Measurements from ENCODE around the gene ZNF865. TPM values are rescaled to one million over a fixed set of nuclear protein-coding genes. Genes with fewer than 3 reads are reported as not detected.

Gene ZNF865
- total RNA-seq, 1 experiment from 2014 or later = 12.2 TPM

DNA sequence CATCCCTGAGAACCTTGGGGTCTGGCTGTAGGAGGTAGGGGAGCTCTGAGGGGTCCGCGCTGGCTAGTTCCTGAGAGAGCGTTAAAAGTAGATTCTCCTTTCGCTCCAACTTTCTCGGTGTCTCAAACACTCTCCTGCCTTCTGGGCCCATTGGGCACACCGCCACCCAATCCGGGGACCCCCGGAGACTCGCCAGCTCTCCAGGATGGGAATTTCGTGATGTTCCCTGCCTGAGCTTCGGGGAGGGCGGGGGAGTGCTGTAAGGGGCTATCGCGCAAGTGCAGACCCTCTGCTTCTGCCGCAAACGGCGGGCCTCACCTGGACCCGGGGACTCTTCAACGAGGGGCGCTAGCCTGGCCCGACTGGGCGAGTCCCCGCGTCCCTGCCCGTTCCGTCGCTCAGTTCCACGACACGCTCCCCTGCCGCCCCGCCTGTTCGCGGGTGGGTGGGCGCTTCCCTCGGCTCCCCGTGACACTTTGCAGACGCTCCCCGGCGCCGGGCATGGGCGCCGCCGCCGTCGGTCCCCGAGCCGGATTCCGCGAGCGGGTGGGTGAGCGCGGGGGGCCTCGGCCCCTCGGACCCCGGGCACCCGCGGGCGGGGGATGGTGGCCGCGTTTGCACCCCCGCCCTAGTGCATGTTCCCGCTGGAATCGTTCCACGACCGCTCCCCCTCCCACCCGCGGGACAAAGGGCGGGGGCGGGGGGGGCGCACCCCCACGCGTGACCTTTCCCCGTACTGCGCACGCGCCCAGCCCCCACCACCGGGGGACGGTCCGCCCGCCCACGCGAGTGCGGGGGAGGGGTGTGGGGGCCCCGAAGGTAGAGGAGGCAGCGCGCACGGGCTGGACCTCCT, 42.5 kb downstream of the ZNF865 start, which contains the start of gene CCDC106:
Gene CCDC106, plus strand, starts transcription at position 481 of the 853 bp plus-strand sequence. CDS start 835 bp downstream, outside the sequence.
- Mint-ChIP-seq H3K27ac (ENCODE audit: low read depth, unreplicated experiment) (no peak within 1 kb of the TSS), H3K9me3 (ENCODE audit: unreplicated experiment) (no peaks in the 10 kb centered on the region), H3K36me3 (ENCODE audit: insufficient read depth, unreplicated experiment) (peaks cover 48% of the 10 kb centered on the region), H3K4me3 (ENCODE audit: unreplicated experiment) (peak within 1 kb of the TSS; percentile 60), H3K4me1 (ENCODE audit: insufficient read depth, unreplicated experiment) (peaks cover 12% of the 10 kb centered on the region), H3K27me3 (ENCODE audit: insufficient read depth, unreplicated experiment) (no peaks in the 10 kb centered on the region)
- no peak for DNase-seq (ENCODE audit: unreplicated experiment)
- no TSS peak for BruUV-seq (replicated peaks)
- CTCF ChIA-PET = interaction anchor here (0.6 to 3.6 kb wide), 7 partner anchors 9 to 1111 kb away, joined by 3 to 25 read pairs (median 4); no protein-coding TSS in a partner anchor
- TF ChIP-seq, protein P1, sequence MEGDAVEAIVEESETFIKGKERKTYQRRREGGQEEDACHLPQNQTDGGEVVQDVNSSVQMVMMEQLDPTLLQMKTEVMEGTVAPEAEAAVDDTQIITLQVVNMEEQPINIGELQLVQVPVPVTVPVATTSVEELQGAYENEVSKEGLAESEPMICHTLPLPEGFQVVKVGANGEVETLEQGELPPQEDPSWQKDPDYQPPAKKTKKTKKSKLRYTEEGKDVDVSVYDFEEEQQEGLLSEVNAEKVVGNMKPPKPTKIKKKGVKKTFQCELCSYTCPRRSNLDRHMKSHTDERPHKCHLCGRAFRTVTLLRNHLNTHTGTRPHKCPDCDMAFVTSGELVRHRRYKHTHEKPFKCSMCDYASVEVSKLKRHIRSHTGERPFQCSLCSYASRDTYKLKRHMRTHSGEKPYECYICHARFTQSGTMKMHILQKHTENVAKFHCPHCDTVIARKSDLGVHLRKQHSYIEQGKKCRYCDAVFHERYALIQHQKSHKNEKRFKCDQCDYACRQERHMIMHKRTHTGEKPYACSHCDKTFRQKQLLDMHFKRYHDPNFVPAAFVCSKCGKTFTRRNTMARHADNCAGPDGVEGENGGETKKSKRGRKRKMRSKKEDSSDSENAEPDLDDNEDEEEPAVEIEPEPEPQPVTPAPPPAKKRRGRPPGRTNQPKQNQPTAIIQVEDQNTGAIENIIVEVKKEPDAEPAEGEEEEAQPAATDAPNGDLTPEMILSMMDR (IDR thresholded peaks at IDR 0.05; ENCODE audit: unreplicated experiment) = no peak
- POLR2A ChIA-PET = interaction anchor here (0.6 to 1.8 kb wide), 9 partner anchors 9 to 1459 kb away, joined by 3 to 7 read pairs (median 3); partner anchors contain the start of genes MBOAT7 and UBE2S
- intact Hi-C loops (cut with micrococcal nuclease) = no loop called here

DNA sequence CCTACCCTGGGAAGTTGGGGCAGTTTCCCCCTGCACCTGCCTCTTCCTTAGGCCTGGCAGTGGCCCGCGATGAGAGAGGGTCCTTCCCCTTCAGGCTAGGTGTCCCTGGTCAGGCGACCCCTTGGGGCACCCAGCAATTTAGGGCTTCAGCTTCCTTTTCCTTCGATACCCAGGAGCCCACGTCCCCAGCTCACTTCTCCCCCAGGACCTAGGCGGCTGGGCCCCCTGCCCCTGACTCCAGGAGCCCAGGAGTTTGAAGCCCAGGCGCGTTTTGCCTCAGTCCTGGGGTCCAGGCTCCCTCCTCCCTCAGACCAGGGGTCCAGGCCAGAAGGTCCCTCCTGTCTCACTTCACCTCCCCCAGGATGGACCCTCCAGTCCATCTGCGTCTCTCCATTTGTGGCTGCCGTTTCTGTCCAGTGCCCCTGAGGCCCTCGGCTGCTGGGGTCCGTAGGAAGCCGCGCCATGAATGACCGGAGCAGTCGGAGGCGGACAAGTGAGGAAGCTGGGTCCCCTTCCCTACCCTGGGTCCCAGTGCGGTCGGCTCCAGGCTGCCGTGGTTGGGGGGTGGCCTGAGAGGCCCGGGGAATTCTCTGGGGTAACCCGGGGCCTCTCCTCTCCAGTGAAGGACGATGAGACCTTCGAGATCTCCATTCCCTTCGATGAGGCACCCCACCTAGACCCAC, 43.3 kb downstream of the ZNF865 start:
- H3K27me3 Mint-ChIP-seq (ENCODE audit: insufficient read depth, unreplicated experiment) = no peaks in the 10 kb centered on the region
- ChIA-PET CTCF (interaction anchor here (0.6 to 1.3 kb wide), 7 partner anchors 10 to 1178 kb away, joined by 3 to 5 read pairs (median 4); no protein-coding TSS in a partner anchor), POLR2A (interaction anchor here (0.9 to 1.1 kb wide), 2 partner anchors 13 to 27 kb away, joined by 3 read pairs; no protein-coding TSS in a partner anchor)
- no TSS peak for BruUV-seq (replicated peaks)
- TF ChIP-seq, protein P1 (IDR thresholded peaks at IDR 0.05; ENCODE audit: unreplicated experiment) = no peak
- H3K4me1 Mint-ChIP-seq (ENCODE audit: insufficient read depth, unreplicated experiment) = peaks cover 5% of the 10 kb centered on the region
- H3K9me3 Mint-ChIP-seq (ENCODE audit: unreplicated experiment) = no peaks in the 10 kb centered on the region
- H3K27ac Mint-ChIP-seq (ENCODE audit: low read depth, unreplicated experiment) = no peak overlapping the region
- peak overlapping the region; percentile 60 for H3K4me3 Mint-ChIP-seq (ENCODE audit: unreplicated experiment)
- intact Hi-C loops (cut with micrococcal nuclease) = no loop called here
- H3K36me3 Mint-ChIP-seq (ENCODE audit: insufficient read depth, unreplicated experiment) = peaks cover 43% of the 10 kb centered on the region
- no peak for DNase-seq (ENCODE audit: unreplicated experiment)

DNA sequence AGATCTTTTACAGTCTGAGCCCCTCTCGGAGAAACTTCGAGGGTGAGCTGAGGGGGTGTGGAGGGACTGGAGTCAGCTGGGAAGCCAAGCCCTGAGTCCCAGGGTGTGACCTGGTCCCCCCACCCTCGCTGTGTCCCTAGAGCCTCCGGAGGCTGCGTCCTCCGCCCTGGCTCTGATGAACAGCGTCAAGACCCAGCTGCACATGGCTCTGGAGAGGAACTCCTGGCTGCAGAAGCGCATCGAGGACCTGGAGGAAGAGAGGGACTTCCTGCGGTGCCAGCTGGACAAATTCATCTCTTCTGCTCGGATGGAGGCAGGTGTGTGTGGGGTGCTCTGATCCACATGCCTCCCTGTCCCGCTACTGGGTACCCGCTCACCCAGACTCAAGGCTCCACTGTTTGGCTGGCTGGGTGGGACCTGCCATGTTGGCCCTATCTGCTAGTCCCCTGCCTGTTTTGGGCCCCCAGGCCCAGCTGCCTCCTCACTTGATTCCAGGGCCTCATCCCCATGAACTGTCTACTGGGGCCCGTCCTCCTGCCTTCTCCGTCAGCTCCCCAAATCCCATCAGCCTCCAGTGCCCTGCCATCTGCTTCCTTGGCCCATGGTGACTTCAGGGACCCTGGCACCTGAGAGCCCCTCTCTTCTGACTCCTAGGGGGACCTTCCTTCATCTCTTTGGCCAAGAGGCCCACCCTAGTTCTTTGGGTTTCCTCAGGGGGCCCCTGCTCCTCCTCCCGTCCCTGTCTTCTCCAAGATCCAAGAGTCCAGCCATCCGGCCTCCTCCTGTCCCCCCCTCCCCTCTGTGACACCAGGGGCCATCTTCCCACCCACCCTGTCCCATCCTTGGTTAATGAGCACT, 44.0 kb downstream of the ZNF865 start:
- no peaks in the 10 kb centered on the region for H3K9me3 Mint-ChIP-seq (ENCODE audit: unreplicated experiment)
- no TSS peak for BruUV-seq (replicated peaks)
- H3K4me3 Mint-ChIP-seq (ENCODE audit: unreplicated experiment) = peak overlapping the region; percentile 40
- intact Hi-C loops (cut with micrococcal nuclease) = no loop called here
- DNase-seq (ENCODE audit: unreplicated experiment) = no peak
- TF ChIP-seq, protein P1 (IDR thresholded peaks at IDR 0.05; ENCODE audit: unreplicated experiment) = no peak
- ChIA-PET POLR2A (interaction anchor here (0.9 kb wide), 1 partner anchor 14 kb away, joined by 3 read pairs; no protein-coding TSS in a partner anchor), CTCF (interaction anchor here (0.6 to 1.3 kb wide), 6 partner anchors 16 to 1179 kb away, joined by 3 to 5 read pairs (median 4); no protein-coding TSS in a partner anchor)
- no peaks in the 10 kb centered on the region for H3K27me3 Mint-ChIP-seq (ENCODE audit: insufficient read depth, unreplicated experiment)
- no peak overlapping the region for H3K27ac Mint-ChIP-seq (ENCODE audit: low read depth, unreplicated experiment)
- peaks cover 42% of the 10 kb centered on the region for H3K36me3 Mint-ChIP-seq (ENCODE audit: insufficient read depth, unreplicated experiment)
- peaks cover 2% of the 10 kb centered on the region for H3K4me1 Mint-ChIP-seq (ENCODE audit: insufficient read depth, unreplicated experiment)
